PC-9 (cell line): ENCODE data around the gene APOA4. TPM values are rescaled to one million over a fixed set of nuclear protein-coding genes. Genes with fewer than 3 reads are reported as not detected.
A peak's percentile ranks its signal among the peaks of the same experiment; 100 is the strongest.

Experiments used
- BruUV-seq: library from RNA; stranded (reverse); fragments of 400-500 nt; replicated peaks from 2 replicates; lab custom pipeline; 2021; lab: Mats Ljungman, UMichigan
- CTCF ChIA-PET: fragments of 300-600 bp; sonication (Branson Sonifier 250); formaldehyde crosslinking; loops from one replicate; lab custom pipeline; 2022; ENCODE audit warnings: antibody characterized with exemption; lab: Charles Lee
- POLR2A ChIA-PET: fragments of 300-600 bp; sonication (Branson Sonifier 250); formaldehyde crosslinking; loops from one replicate; lab custom pipeline; 2022; ENCODE audit warnings: antibody characterized with exemption; ENCODE audit not compliant: unreplicated experiment; lab: Charles Lee
- DNase-seq, 2 experiments: peaks; one replicate each; pipeline versions ENCODE4 v3.0.0 to v3.0.0-alpha.2; 2015 to 2022; ENCODE audit warnings: mixed read lengths in 1 of 2
- H2AFZ ChIP-seq: fragments of 200-600 bp; sonication (generic); 2 replicates; pipeline ENCODE4 v1.8.1; 2017; ENCODE audit warnings: antibody characterized with exemption
- H3F3A ChIP-seq: fragments of 200-600 bp; sonication (generic); 2 replicates; pipeline ENCODE4 v1.8.1; 2017; ENCODE audit warnings: antibody characterized with exemption, mild to moderate bottlenecking, low read depth; ENCODE audit not compliant: insufficient read depth
- H3K27ac ChIP-seq: fragments of 200-600 bp; sonication (generic); 2 replicates; pipeline ENCODE4 v1.6.1; 2016; ENCODE audit warnings: mixed run types
- H3K27me3 ChIP-seq: fragments of 200-600 bp; sonication (generic); 2 replicates; pipeline ENCODE4 v1.6.1; 2016; ENCODE audit warnings: low read depth, mixed run types; ENCODE audit not compliant: insufficient read depth
- H3K36me3 ChIP-seq: fragments of 200-600 bp; sonication (generic); 2 replicates; pipeline ENCODE4 v1.6.1; 2016; ENCODE audit warnings: low read depth, mixed run types
- H3K4me1 ChIP-seq: fragments of 200-600 bp; sonication (generic); replicated peaks from 2 replicates; pipeline ENCODE4 v1.6.1; 2016; ENCODE audit warnings: mixed run types; ENCODE audit not compliant: insufficient read depth
- H3K4me2 ChIP-seq: fragments of 200-600 bp; sonication (generic); 2 replicates; pipeline ENCODE4 v1.6.1; 2017; ENCODE audit warnings: mixed run types
- H3K4me3 ChIP-seq: fragments of 200-600 bp; sonication (generic); 2 replicates; pipeline ENCODE4 v1.6.1; 2016; ENCODE audit warnings: mixed run types
- H3K79me2 ChIP-seq: fragments of 200-600 bp; sonication (generic); 2 replicates; pipeline ENCODE4 v1.6.1; 2017; ENCODE audit warnings: low read depth, mixed run types
- H3K9me2 ChIP-seq: fragments of 200-600 bp; sonication (generic); 2 replicates; pipeline ENCODE4 v1.8.1; 2017; ENCODE audit warnings: mild to moderate bottlenecking; ENCODE audit not compliant: insufficient read depth
- H3K9me3 ChIP-seq: fragments of 200-600 bp; sonication (generic); 2 replicates; pipeline ENCODE4 v1.8.1; 2016; ENCODE audit warnings: low read depth; ENCODE audit not compliant: insufficient read depth
- H4K20me1 ChIP-seq: fragments of 200-600 bp; sonication (generic); 2 replicates; pipeline ENCODE4 v1.8.1; 2017; ENCODE audit not compliant: insufficient read depth
- EZH2 ChIP-seq: fragments of 200-600 bp; sonication (generic); IDR thresholded peaks from 2 replicates; pipeline ENCODE4 v1.8.0; 2017; ENCODE audit warnings: antibody characterized with exemption, low read depth
- intact Hi-C: fragments of 100-400 bp; cut with micrococcal nuclease; formaldehyde crosslinking; loops from one replicate; pipeline ENCODE4 v1.10.0; 2022; ENCODE audit not compliant: unreplicated experiment
- total RNA-seq: library from RNA; stranded (reverse); gene quantifications from 2 replicates; pipeline ENCODE4 v1.2.3, GENCODE V29; 2021
- TF ChIP-seq, protein P1 (sequence below): fragments of 200-600 bp; sonication (generic); conservative IDR thresholded peaks from 2 replicates; pipeline ENCODE4 v1.6.1; 2017; ENCODE audit warnings: mixed run types, antibody characterized with exemption, mild to moderate bottlenecking, moderate library complexity

APOA4 gene
- total RNA-seq, 1 experiment from 2014 or later = not detected

- POLR2A ChIA-PET = interaction anchor here (0.5 kb wide), 1 partner anchor 308 kb away, joined by 3 read pairs; the partner anchor contains the start of gene SIK3
- Histone ChIP-seq H3K4me1 (peaks cover 20% of the 10 kb centered on the region), H3K4me3 (no peak overlapping the region), H3K4me2 (no peak overlapping the region), H3K9me3 (no peaks in the 10 kb centered on the region), H3K27me3 (no peaks in the 10 kb centered on the region), H3F3A (peaks cover 5% of the 10 kb centered on the region), H3K27ac (no peak overlapping the region), H2AFZ (no peak overlapping the region), H3K9me2 (no peaks in the 10 kb centered on the region), H3K36me3 (peaks cover 10% of the 10 kb centered on the region), H3K79me2 (peaks cover 21% of the 10 kb centered on the region), H4K20me1 (no peaks in the 10 kb centered on the region)
- no TSS peak for BruUV-seq
- intact Hi-C loops = loop anchor here (1.0 to 2.0 kb wide), 2 partner anchors 308 to 316 kb away; partner anchors contain the start of gene SIK3
- DNase-seq = no peak
- no peak for TF ChIP-seq EZH2
- TF ChIP-seq, protein P1, sequence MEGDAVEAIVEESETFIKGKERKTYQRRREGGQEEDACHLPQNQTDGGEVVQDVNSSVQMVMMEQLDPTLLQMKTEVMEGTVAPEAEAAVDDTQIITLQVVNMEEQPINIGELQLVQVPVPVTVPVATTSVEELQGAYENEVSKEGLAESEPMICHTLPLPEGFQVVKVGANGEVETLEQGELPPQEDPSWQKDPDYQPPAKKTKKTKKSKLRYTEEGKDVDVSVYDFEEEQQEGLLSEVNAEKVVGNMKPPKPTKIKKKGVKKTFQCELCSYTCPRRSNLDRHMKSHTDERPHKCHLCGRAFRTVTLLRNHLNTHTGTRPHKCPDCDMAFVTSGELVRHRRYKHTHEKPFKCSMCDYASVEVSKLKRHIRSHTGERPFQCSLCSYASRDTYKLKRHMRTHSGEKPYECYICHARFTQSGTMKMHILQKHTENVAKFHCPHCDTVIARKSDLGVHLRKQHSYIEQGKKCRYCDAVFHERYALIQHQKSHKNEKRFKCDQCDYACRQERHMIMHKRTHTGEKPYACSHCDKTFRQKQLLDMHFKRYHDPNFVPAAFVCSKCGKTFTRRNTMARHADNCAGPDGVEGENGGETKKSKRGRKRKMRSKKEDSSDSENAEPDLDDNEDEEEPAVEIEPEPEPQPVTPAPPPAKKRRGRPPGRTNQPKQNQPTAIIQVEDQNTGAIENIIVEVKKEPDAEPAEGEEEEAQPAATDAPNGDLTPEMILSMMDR = no peak
- CTCF ChIA-PET = interaction anchor here (0.5 to 2.0 kb wide), 6 partner anchors 21 to 730 kb away, joined by 3 to 16 read pairs (median 6); no protein-coding TSS in a partner anchor
Measured at GRCh38 chr11:116790167-116791001, 32.7 kb downstream of the APOA4 start.

GRCh38 chr11:116788975-116789374 lies 34.1 kb downstream of the APOA4 start:
- TF ChIP-seq, protein P1 = no peak
- TF ChIP-seq EZH2 = no peak
- Histone ChIP-seq H3K27ac (no peak overlapping the region), H3K4me3 (no peak overlapping the region), H4K20me1 (no peaks in the 10 kb centered on the region), H3K4me1 (peaks cover 20% of the 10 kb centered on the region), H3K79me2 (peaks cover 21% of the 10 kb centered on the region), H2AFZ (no peak overlapping the region), H3K9me3 (no peaks in the 10 kb centered on the region), H3F3A (peaks cover 5% of the 10 kb centered on the region), H3K9me2 (no peaks in the 10 kb centered on the region), H3K4me2 (peak overlapping the region; percentile 91; the same call in 1 of the 2 replicates), H3K36me3 (peaks cover 24% of the 10 kb centered on the region), H3K27me3 (no peaks in the 10 kb centered on the region)
- ChIA-PET CTCF (interaction anchor here (0.6 kb wide), 1 partner anchor 42 kb away, joined by 5 read pairs; no protein-coding TSS in a partner anchor), POLR2A (no interaction called here)
- no TSS peak for BruUV-seq
- intact Hi-C loops = loop anchor here (5.0 kb wide), 2 partner anchors 48 to 443 kb away; partner anchors contain the start of genes APOA1, PCSK7 and RNF214
- DNase-seq = no peak

DNA sequence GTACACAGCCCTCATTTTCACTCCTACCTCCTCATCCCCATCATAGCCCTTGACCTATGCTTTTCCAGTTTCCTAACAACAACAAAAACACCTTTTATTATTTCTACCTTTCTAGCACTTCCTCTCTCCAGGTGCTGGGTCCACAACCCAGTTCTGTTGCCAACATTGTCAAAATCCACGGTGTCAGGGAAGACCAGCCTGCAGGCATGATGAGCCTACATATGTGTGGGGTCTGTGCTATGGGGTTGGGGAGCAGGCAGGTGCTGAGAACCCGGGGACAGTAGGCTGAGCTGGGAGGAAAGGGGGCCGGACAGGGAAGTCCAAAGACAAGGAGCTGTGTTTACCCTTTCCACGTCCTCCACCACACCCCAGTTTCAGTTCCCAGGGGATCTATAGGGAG lies 34.6 kb downstream of the APOA4 start:
- H3K4me1 ChIP-seq = peaks cover 20% of the 10 kb centered on the region
- no peaks in the 10 kb centered on the region for H3K9me3 ChIP-seq
- no TSS peak for BruUV-seq
- no peaks in the 10 kb centered on the region for H4K20me1 ChIP-seq
- ChIA-PET POLR2A (no interaction called here), CTCF (interaction anchor here (0.6 kb wide), 1 partner anchor 41 kb away, joined by 5 read pairs; no protein-coding TSS in a partner anchor)
- intact Hi-C loops = loop anchor here (5.0 kb wide), 2 partner anchors 49 to 444 kb away; partner anchors contain the start of genes APOA1, PCSK7 and RNF214
- H3K36me3 ChIP-seq = peaks cover 28% of the 10 kb centered on the region
- H2AFZ ChIP-seq = peak overlapping the region; percentile 95
- TF ChIP-seq, protein P1 = no peak
- TF ChIP-seq EZH2 = no peak
- DNase-seq = no peak
- no peaks in the 10 kb centered on the region for H3K27me3 ChIP-seq
- no peak overlapping the region for H3K27ac ChIP-seq
- no peaks in the 10 kb centered on the region for H3K9me2 ChIP-seq
- H3K79me2 ChIP-seq = peaks cover 21% of the 10 kb centered on the region
- H3K4me2 ChIP-seq = peak overlapping the region; percentile 91
- peaks cover 5% of the 10 kb centered on the region for H3F3A ChIP-seq
- H3K4me3 ChIP-seq = peak overlapping the region; percentile 76
